Erythroblast (primary cell): ENCODE data around the gene AMMECR1L.

Experiments
- GATA1 ChIP-seq: IDR thresholded peaks from 2 replicates; pipeline ENCODE4 v1.6.1; 2011; ENCODE audit warnings: low read depth, mild to moderate bottlenecking, control low read depth, low read length, moderate library complexity
- POLR2A ChIP-seq: IDR thresholded peaks from 2 replicates; pipeline ENCODE4 v1.6.1; 2011; ENCODE audit warnings: mild to moderate bottlenecking, low read length

- TF ChIP-seq POLR2A, result no peak
- no peak for TF ChIP-seq GATA1
Measured at GRCh38 chr2:127852388-127852787, 33.4 kb downstream of the AMMECR1L start.
